HG02870 (cell line): ENCODE data around the gene ZNF526.

ENCODE experiments used
- ATAC-seq: cut with Tn5 transposase; IDR thresholded peaks from one replicate; pipeline ENCODE4 v1.9.1; 2021; ENCODE audit warnings: mild to moderate bottlenecking, moderate library complexity; ENCODE audit not compliant: unreplicated experiment

Gene ZNF526

GRCh38 chr19:42220751-42221097, 612 bp downstream of the ZNF526 start:
- ATAC-seq, result no peak

GRCh38 chr19:42224940-42225717, 5.0 kb downstream of the ZNF526 start:
- ATAC-seq, result no peak

GRCh38 chr19:42225718-42226292, 5.7 kb downstream of the ZNF526 start:
- ATAC-seq, result no peak

- ATAC-seq, result no peak
Observed at GRCh38 chr19:42226886-42227285, 6.8 kb downstream of the ZNF526 start.

- no peak for ATAC-seq
Observed at GRCh38 chr19:42228641-42229040, 8.5 kb downstream of the ZNF526 start.

GRCh38 chr19:42229301-42229854, 9.3 kb downstream of the ZNF526 start:
- no peak for ATAC-seq

- no peak for ATAC-seq
Observed at GRCh38 chr19:42229855-42230351, 9.8 kb downstream of the ZNF526 start.

GRCh38 chr19:42230571-42230970, 10.5 kb downstream of the ZNF526 start:
- no peak for ATAC-seq

GRCh38 chr19:42232435-42232834, 12.3 kb downstream of the ZNF526 start:
- no peak for ATAC-seq

GRCh38 chr19:42233106-42233505, 13.0 kb downstream of the ZNF526 start:
- no peak for ATAC-seq

- no peak for ATAC-seq
Observed at GRCh38 chr19:42233678-42234292, 13.7 kb downstream of the ZNF526 start.

- ATAC-seq, result no peak
Observed at GRCh38 chr19:42234364-42234763, 14.3 kb downstream of the ZNF526 start.

GRCh38 chr19:42235181-42235580, 15.1 kb downstream of the ZNF526 start:
- ATAC-seq, result no peak

- ATAC-seq, result no peak
Observed at GRCh38 chr19:42239544-42240220, 19.6 kb downstream of the ZNF526 start.

- ATAC-seq, result no peak
Observed at GRCh38 chr19:42241279-42241678, 21.2 kb downstream of the ZNF526 start.

GRCh38 chr19:42242069-42242511, 22.0 kb downstream of the ZNF526 start:
- ATAC-seq, result no peak

GRCh38 chr19:42242512-42243409, 22.6 kb downstream of the ZNF526 start, which contains the start of gene GSK3A:
Gene GSK3A, minus strand, starts transcription at chr19:42242602. Its CDS starts 137 bp downstream, at chr19:42242465.
- ATAC-seq, result peak; percentile 58

GRCh38 chr19:42244347-42245220, 24.5 kb downstream of the ZNF526 start:
- peak; percentile 28 for ATAC-seq

GRCh38 chr19:42245231-42245630, 25.1 kb downstream of the ZNF526 start:
- ATAC-seq, result no peak
